GM21515 (cell line): ENCODE measurements around the gene DCAF6.

Source experiments
- ATAC-seq: cut with Tn5 transposase; IDR thresholded peaks from one replicate; pipeline ENCODE4 v1.9.1; 2021; ENCODE audit not compliant: unreplicated experiment

DCAF6 gene

GRCh38 chr1:168084396-168085231 lies 148.1 kb downstream of the DCAF6 start:
- ATAC-seq = no peak

GRCh38 chr1:168085401-168085872 lies 149.0 kb downstream of the DCAF6 start:
- ATAC-seq = no peak

GRCh38 chr1:168086438-168086837 lies 150.0 kb downstream of the DCAF6 start:
- ATAC-seq = no peak

- ATAC-seq = no peak
Measured at GRCh38 chr1:168087696-168088095, 151.2 kb downstream of the DCAF6 start.

GRCh38 chr1:168088511-168089325 lies 152.2 kb downstream of the DCAF6 start:
- ATAC-seq = no peak

- ATAC-seq = no peak
Measured at GRCh38 chr1:168089326-168089978, 153.0 kb downstream of the DCAF6 start.

GRCh38 chr1:168089979-168090337 lies 153.5 kb downstream of the DCAF6 start:
- ATAC-seq = no peak

GRCh38 chr1:168090395-168090794 lies 153.9 kb downstream of the DCAF6 start:
- no peak for ATAC-seq

GRCh38 chr1:168091063-168091462 lies 154.6 kb downstream of the DCAF6 start:
- ATAC-seq = no peak

- no peak for ATAC-seq
Measured at GRCh38 chr1:168091720-168092550, 155.5 kb downstream of the DCAF6 start.

- ATAC-seq = no peak
Measured at GRCh38 chr1:168092566-168093355, 156.3 kb downstream of the DCAF6 start.

- no peak for ATAC-seq
Measured at GRCh38 chr1:168093616-168094015, 157.1 kb downstream of the DCAF6 start.

- no peak for ATAC-seq
Measured at GRCh38 chr1:168095476-168095875, 159.0 kb downstream of the DCAF6 start.

GRCh38 chr1:168096296-168097165 lies 160.0 kb downstream of the DCAF6 start:
- ATAC-seq = no peak

GRCh38 chr1:168097921-168098528 lies 161.5 kb downstream of the DCAF6 start:
- no peak for ATAC-seq

- no peak for ATAC-seq
Measured at GRCh38 chr1:168098534-168099320, 162.2 kb downstream of the DCAF6 start.

- ATAC-seq = no peak
Measured at GRCh38 chr1:168099337-168099801, 162.9 kb downstream of the DCAF6 start.
